WTC11 (cell line): Measurements from ENCODE around the gene SORCS2. TPM values are rescaled to one million over a fixed set of nuclear protein-coding genes. Genes with fewer than 3 reads are reported as not detected.

Source experiments
- ATAC-seq: fragments of 200-7000 bp; cut with Tn5 transposase; 2 replicates; pipeline ENCODE4 v1.10.0; 2021; ENCODE audit warnings: mild to moderate bottlenecking, moderate library complexity
- CTCF ChIA-PET: fragments of 300-600 bp; sonication (Branson Sonifier 250); formaldehyde crosslinking; loops from one replicate; lab custom pipeline; 2021; ENCODE audit warnings: antibody characterized with exemption; lab: Charles Lee
- POLR2A ChIA-PET: fragments of 350-600 bp; sonication (Branson Sonifier 250); formaldehyde crosslinking; loops from one replicate; lab custom pipeline; 2021; ENCODE audit warnings: antibody characterized with exemption; lab: Charles Lee
- DNase-seq: peaks from one replicate; pipeline ENCODE4 v3.0.0; 2021; ENCODE audit warnings: low spot score
- H3K27ac Mint-ChIP-seq: 2 replicates; pipeline ENCODE4 v1.8.0; 2021; ENCODE audit warnings: mixed read lengths
- H3K27me3 Mint-ChIP-seq: 2 replicates; pipeline ENCODE4 v1.8.0; 2021; ENCODE audit warnings: low read depth, mild to moderate bottlenecking, moderate library complexity, mixed read lengths
- H3K36me3 Mint-ChIP-seq: 2 replicates; pipeline ENCODE4 v1.8.0; 2021; ENCODE audit warnings: mixed read lengths
- H3K4me1 Mint-ChIP-seq: 2 replicates; pipeline ENCODE4 v1.8.0; 2022; ENCODE audit warnings: mixed read lengths
- H3K4me3 Mint-ChIP-seq: 2 replicates; pipeline ENCODE4 v1.8.0; 2021; ENCODE audit warnings: mild to moderate bottlenecking, moderate library complexity, mixed read lengths
- H3K9me3 Mint-ChIP-seq: 2 replicates; pipeline ENCODE4 v1.8.0; 2021; ENCODE audit warnings: mixed read lengths
- GRHL2 ChIP-seq: fragments of 250-450 bp; sonication (Bioruptor Pico); IDR thresholded peaks from 2 replicates; pipeline ENCODE4 v1.8.0; 2022; ENCODE audit warnings: mild to moderate bottlenecking, moderate library complexity; ENCODE audit not compliant: insufficient replicate concordance, severe bottlenecking
- KAT7 ChIP-seq: sonication (generic); formaldehyde crosslinking; IDR thresholded peaks from 2 replicates; pipeline ENCODE4 v1.8.1; 2023; ENCODE audit warnings: missing genetic modification reagents, mild to moderate bottlenecking, borderline replicate concordance
- PRDM15 ChIP-seq: sonication (generic); formaldehyde crosslinking; IDR thresholded peaks from 2 replicates; pipeline ENCODE4 v1.8.0; 2022; ENCODE audit warnings: missing genetic modification reagents
- SMAD4 ChIP-seq: sonication (generic); formaldehyde crosslinking; IDR thresholded peaks from 2 replicates; pipeline ENCODE4 v1.8.0; 2022; ENCODE audit warnings: mild to moderate bottlenecking, missing genetic modification reagents
- SP1 ChIP-seq: sonication (generic); formaldehyde crosslinking; conservative IDR thresholded peaks from 2 replicates; pipeline ENCODE4 v1.8.1; 2022; ENCODE audit warnings: missing genetic modification reagents
- ZNF416 ChIP-seq: fragments of 250-450 bp; sonication (Bioruptor Pico); IDR thresholded peaks from 2 replicates; pipeline ENCODE4 v1.9.0; 2021; ENCODE audit warnings: mild to moderate bottlenecking, inconsistent platforms
- ZNF425 ChIP-seq: fragments of 250-450 bp; sonication (Bioruptor Pico); conservative IDR thresholded peaks from 2 replicates; pipeline ENCODE4 v1.9.0; 2021; ENCODE audit warnings: mild to moderate bottlenecking
- ZNF671 ChIP-seq: fragments of 250-450 bp; sonication (Bioruptor Pico); IDR thresholded peaks from 2 replicates; pipeline ENCODE4 v1.8.0; 2021; ENCODE audit warnings: mild to moderate bottlenecking
- total RNA-seq: library from RNA; stranded (reverse); gene quantifications from 3 replicates; pipeline ENCODE4 v1.2.3, GENCODE V29; 2021
- TF ChIP-seq, protein P1 (sequence below): sonication (generic); formaldehyde crosslinking; IDR thresholded peaks from 2 replicates; pipeline ENCODE4 v1.8.0; 2023; ENCODE audit warnings: missing genetic modification reagents
- TF ChIP-seq, protein P2 (sequence below): sonication (generic); formaldehyde crosslinking; IDR thresholded peaks from 2 replicates; pipeline ENCODE4 v1.8.1; 2023; ENCODE audit warnings: mild to moderate bottlenecking, moderate library complexity, missing genetic modification reagents
- TF ChIP-seq, protein P3 (sequence below): fragments of 250-450 bp; sonication (Bioruptor Pico); IDR thresholded peaks from 2 replicates; pipeline ENCODE4 v1.9.0; 2021; ENCODE audit warnings: mild to moderate bottlenecking, borderline replicate concordance
- TF ChIP-seq, protein P4 (sequence below): sonication (generic); formaldehyde crosslinking; IDR thresholded peaks from 2 replicates; pipeline ENCODE4 v1.8.0; 2023; ENCODE audit warnings: missing genetic modification reagents, mild to moderate bottlenecking, borderline replicate concordance

SORCS2 gene
- total RNA-seq, 1 experiment from 2014 or later, result 6.6 TPM

- H3K36me3 Mint-ChIP-seq, result peaks cover 31% of the 10 kb centered on the region
- H3K4me1 Mint-ChIP-seq, result no peaks in the 10 kb centered on the region
- no peak overlapping the region for H3K27ac Mint-ChIP-seq
- no peak for DNase-seq
- no peaks in the 10 kb centered on the region for H3K27me3 Mint-ChIP-seq
- H3K4me3 Mint-ChIP-seq, result no peak overlapping the region
- no peaks in the 10 kb centered on the region for H3K9me3 Mint-ChIP-seq
- no peak for ATAC-seq
- POLR2A ChIA-PET, result no interaction called here
- CTCF ChIA-PET, result no interaction called here
- TF ChIP-seq, protein P1, sequence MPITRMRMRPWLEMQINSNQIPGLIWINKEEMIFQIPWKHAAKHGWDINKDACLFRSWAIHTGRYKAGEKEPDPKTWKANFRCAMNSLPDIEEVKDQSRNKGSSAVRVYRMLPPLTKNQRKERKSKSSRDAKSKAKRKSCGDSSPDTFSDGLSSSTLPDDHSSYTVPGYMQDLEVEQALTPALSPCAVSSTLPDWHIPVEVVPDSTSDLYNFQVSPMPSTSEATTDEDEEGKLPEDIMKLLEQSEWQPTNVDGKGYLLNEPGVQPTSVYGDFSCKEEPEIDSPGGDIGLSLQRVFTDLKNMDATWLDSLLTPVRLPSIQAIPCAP, result no peak
- TF ChIP-seq ZNF671, result no peak
- TF ChIP-seq GRHL2 (CRISPR knock-in tag), result no peak
- TF ChIP-seq, protein P2, sequence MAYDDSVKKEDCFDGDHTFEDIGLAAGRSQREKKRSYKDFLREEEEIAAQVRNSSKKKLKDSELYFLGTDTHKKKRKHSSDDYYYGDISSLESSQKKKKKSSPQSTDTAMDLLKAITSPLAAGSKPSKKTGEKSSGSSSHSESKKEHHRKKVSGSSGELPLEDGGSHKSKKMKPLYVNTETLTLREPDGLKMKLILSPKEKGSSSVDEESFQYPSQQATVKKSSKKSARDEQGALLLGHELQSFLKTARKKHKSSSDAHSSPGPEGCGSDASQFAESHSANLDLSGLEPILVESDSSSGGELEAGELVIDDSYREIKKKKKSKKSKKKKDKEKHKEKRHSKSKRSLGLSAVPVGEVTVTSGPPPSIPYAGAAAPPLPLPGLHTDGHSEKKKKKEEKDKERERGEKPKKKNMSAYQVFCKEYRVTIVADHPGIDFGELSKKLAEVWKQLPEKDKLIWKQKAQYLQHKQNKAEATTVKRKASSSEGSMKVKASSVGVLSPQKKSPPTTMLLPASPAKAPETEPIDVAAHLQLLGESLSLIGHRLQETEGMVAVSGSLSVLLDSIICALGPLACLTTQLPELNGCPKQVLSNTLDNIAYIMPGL (CRISPR knock-in tag), result no peak
- no peak for TF ChIP-seq ZNF416 (CRISPR knock-in tag)
- TF ChIP-seq ZNF425 (CRISPR knock-in tag), result no peak
- TF ChIP-seq SP1 (CRISPR knock-in tag), result no peak
- no peak for TF ChIP-seq KAT7 (CRISPR knock-in tag)
- no peak for TF ChIP-seq SMAD4 (CRISPR knock-in tag)
- TF ChIP-seq, protein P3, sequence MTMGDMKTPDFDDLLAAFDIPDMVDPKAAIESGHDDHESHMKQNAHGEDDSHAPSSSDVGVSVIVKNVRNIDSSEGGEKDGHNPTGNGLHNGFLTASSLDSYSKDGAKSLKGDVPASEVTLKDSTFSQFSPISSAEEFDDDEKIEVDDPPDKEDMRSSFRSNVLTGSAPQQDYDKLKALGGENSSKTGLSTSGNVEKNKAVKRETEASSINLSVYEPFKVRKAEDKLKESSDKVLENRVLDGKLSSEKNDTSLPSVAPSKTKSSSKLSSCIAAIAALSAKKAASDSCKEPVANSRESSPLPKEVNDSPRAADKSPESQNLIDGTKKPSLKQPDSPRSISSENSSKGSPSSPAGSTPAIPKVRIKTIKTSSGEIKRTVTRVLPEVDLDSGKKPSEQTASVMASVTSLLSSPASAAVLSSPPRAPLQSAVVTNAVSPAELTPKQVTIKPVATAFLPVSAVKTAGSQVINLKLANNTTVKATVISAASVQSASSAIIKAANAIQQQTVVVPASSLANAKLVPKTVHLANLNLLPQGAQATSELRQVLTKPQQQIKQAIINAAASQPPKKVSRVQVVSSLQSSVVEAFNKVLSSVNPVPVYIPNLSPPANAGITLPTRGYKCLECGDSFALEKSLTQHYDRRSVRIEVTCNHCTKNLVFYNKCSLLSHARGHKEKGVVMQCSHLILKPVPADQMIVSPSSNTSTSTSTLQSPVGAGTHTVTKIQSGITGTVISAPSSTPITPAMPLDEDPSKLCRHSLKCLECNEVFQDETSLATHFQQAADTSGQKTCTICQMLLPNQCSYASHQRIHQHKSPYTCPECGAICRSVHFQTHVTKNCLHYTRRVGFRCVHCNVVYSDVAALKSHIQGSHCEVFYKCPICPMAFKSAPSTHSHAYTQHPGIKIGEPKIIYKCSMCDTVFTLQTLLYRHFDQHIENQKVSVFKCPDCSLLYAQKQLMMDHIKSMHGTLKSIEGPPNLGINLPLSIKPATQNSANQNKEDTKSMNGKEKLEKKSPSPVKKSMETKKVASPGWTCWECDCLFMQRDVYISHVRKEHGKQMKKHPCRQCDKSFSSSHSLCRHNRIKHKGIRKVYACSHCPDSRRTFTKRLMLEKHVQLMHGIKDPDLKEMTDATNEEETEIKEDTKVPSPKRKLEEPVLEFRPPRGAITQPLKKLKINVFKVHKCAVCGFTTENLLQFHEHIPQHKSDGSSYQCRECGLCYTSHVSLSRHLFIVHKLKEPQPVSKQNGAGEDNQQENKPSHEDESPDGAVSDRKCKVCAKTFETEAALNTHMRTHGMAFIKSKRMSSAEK, result no peak
- TF ChIP-seq PRDM15 (CRISPR knock-in tag), result no peak
- TF ChIP-seq, protein P4, sequence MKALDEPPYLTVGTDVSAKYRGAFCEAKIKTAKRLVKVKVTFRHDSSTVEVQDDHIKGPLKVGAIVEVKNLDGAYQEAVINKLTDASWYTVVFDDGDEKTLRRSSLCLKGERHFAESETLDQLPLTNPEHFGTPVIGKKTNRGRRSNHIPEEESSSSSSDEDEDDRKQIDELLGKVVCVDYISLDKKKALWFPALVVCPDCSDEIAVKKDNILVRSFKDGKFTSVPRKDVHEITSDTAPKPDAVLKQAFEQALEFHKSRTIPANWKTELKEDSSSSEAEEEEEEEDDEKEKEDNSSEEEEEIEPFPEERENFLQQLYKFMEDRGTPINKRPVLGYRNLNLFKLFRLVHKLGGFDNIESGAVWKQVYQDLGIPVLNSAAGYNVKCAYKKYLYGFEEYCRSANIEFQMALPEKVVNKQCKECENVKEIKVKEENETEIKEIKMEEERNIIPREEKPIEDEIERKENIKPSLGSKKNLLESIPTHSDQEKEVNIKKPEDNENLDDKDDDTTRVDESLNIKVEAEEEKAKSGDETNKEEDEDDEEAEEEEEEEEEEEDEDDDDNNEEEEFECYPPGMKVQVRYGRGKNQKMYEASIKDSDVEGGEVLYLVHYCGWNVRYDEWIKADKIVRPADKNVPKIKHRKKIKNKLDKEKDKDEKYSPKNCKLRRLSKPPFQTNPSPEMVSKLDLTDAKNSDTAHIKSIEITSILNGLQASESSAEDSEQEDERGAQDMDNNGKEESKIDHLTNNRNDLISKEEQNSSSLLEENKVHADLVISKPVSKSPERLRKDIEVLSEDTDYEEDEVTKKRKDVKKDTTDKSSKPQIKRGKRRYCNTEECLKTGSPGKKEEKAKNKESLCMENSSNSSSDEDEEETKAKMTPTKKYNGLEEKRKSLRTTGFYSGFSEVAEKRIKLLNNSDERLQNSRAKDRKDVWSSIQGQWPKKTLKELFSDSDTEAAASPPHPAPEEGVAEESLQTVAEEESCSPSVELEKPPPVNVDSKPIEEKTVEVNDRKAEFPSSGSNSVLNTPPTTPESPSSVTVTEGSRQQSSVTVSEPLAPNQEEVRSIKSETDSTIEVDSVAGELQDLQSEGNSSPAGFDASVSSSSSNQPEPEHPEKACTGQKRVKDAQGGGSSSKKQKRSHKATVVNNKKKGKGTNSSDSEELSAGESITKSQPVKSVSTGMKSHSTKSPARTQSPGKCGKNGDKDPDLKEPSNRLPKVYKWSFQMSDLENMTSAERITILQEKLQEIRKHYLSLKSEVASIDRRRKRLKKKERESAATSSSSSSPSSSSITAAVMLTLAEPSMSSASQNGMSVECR (CRISPR knock-in tag), result no peak
These were observed 589.7 kb downstream of the SORCS2 start for GRCh38 chr4:7781993-7782392.
